HL-60/S4 treated with retinoic acid at 250 ng/mL for 4 days and 3 days (cell line): Measurements from ENCODE around the gene SCP2.

ENCODE experiments used
- in situ Hi-C: fragments of 300-500 bp; cut with MboI; formaldehyde crosslinking; loops from 2 replicates; pipeline ENCODE4 v1.7.0; 2022; ENCODE audit warnings: low sequenced_read_pairs

The SCP2 gene

GRCh38 chr1:53079251-53079650, 152.2 kb downstream of the SCP2 start:
- in situ Hi-C loops: no loop called here

GRCh38 chr1:53080041-53080440, 153.0 kb downstream of the SCP2 start:
- in situ Hi-C loops: no loop called here

GRCh38 chr1:53080769-53081168, 153.7 kb downstream of the SCP2 start:
- in situ Hi-C loops: no loop called here

- in situ Hi-C loops: no loop called here
These were observed 154.4 kb downstream of the SCP2 start for GRCh38 chr1:53081384-53082066.

- in situ Hi-C loops: no loop called here
These were observed 155.9 kb downstream of the SCP2 start for GRCh38 chr1:53082826-53083455.

- in situ Hi-C loops: no loop called here
These were observed 156.8 kb downstream of the SCP2 start for GRCh38 chr1:53083636-53084588.

GRCh38 chr1:53084589-53084971, 157.5 kb downstream of the SCP2 start:
- in situ Hi-C loops: no loop called here

- in situ Hi-C loops: no loop called here
These were observed 158.3 kb downstream of the SCP2 start for GRCh38 chr1:53085405-53085804.

- in situ Hi-C loops: no loop called here
These were observed 159.5 kb downstream of the SCP2 start for GRCh38 chr1:53086491-53087070.

GRCh38 chr1:53087332-53088285, 160.5 kb downstream of the SCP2 start:
- in situ Hi-C loops: no loop called here

- in situ Hi-C loops: no loop called here
These were observed 161.7 kb downstream of the SCP2 start for GRCh38 chr1:53088616-53089300.

- in situ Hi-C loops: no loop called here
These were observed 162.6 kb downstream of the SCP2 start for GRCh38 chr1:53089478-53090226.

GRCh38 chr1:53090227-53091147, 163.4 kb downstream of the SCP2 start:
- in situ Hi-C loops: no loop called here

- in situ Hi-C loops: no loop called here
These were observed 165.0 kb downstream of the SCP2 start for GRCh38 chr1:53091841-53092645.

GRCh38 chr1:53092659-53093450, 165.8 kb downstream of the SCP2 start:
- in situ Hi-C loops: no loop called here

GRCh38 chr1:53093451-53093754, 166.3 kb downstream of the SCP2 start:
- in situ Hi-C loops: no loop called here
